NCI-H2081 treated with DMSO at 0.1 percent for 48 hours (cell line): ENCODE results near the gene NRP1.

Experiments used
- DNase-seq: peaks from one replicate; lab custom pipeline; 2025; lab: John Stamatoyannopoulos, UW

The NRP1 gene

DNA sequence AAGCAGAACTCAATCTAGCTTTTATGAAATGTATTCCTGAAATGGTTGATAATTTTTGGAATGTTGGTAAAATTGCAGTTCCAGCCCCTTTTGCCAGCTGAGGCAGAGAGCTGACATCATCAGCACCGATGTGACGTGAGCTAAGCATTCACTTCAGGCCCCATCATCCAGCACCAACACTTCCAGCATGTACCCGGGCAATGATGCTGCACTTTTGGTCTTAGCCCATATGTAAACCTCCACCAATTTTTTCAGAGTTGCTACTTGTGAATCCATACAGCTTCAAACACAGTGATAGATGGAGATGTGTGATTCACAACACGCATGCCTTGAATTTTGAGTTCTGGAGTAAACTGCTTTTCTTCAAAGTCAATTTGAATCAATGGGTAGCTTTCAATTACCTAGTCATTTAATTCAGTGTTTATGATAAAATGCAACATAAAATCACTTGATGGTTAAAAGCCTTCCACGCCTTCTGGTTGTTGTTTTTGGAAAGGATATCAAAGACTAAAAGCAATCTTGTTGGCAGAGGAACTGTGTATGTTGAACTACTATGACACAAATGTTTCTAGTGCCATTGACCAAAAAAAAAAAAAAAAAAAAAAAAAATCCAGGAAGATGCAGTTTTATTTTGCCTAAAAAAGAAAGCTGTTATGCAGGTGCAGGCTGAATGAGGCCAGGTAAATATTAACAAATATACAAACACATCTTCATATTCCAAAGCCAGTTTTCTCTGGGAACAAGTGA, 73.9 kb downstream of the NRP1 start:
- no peak for DNase-seq

DNA sequence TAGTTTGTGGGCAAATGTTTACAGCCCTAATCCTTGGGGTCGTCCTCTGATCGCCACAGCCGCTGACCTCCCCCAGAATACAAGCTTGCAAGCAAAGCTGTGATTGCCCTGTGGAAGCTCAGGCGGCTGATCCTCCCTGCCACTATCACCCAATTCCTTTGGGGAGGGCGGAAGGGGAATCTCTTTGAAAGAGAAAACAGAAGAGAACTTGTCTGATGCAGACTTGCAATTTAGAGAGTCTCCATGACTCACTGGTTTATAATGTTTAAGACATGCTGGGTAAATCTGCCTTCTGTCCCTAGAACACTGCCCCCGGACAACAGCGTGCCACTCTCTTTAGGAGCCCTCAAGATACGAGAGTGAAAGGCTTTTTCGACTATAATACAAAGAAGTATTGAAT, 75.5 kb downstream of the NRP1 start:
- DNase-seq = no peak

DNA sequence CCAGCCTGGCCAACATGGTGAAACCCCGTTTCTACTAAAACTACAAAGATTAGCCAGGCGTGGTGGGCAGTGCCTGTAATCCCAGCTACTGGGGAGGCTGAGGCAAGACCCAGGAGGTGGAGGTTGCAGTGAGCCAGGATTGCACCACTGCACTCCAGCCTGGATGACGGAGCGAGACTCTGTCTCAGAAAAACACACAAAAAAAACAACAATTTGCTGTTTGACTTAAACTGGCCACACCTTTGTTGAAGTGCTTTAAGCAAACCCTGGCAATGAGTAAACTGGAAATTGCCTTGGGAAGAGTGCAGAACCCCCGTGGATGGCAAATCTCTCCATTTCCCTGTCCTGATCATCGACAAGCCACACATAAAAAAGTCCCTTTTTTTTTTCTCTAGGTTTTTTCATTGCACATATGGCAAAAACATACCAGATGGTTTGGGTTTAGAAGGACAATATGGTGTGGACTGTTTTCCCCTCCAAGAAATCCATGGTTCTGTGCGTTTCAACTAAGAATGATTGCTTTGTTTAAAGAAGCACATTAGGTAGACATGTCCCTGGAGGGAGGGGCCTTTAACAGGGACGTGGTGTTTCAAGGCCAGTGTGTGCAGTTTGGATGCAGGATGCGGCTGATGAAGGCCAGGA, 76.9 kb downstream of the NRP1 start:
- no peak for DNase-seq

DNA sequence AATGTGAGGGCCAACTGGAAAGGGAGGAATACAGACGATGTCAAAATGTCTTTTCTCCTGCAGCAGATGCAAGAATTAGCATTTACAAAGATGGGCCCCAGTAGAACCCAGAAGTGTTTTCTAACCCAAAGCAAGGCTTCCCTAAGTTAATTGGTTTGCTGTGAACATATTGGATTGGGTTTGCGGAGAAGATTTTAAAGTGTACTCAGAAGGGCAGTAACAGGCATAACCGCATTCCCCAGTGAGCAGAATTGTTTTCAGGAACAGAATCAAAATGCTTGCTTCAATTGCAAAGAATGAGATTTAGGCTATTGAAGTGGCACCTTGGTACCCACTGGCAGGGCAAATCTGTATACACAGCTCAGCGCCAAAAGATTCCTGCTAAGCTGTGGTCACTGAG, 78.0 kb downstream of the NRP1 start:
- no peak for DNase-seq

DNA sequence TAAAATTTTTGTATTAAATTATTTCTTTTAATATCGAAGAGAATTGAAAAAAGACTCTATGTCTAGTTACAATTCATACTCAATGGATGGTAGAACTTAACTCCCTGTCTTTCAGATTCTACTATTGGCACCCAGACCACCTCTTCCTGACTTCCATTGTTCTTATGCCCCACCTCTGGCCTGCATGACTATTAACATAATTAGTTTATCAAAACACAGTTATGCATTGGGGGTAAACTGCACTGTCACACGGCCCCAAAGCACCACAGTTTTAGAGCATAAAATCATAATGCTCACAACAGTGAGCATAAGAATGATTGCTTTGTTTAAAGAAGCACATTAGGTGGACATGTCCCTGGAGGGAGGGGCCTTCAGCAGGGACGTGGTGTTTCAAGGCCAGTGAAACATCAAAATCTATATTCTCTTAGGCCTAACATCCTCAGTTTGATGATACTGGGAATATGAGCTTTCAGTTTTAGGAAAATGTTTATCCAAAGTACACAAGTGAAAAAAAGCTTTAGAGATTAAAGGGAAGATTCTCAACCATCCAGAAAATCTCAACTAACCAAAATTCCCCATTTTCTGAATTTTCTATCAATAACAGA, 79.8 kb downstream of the NRP1 start:
- DNase-seq = no peak

DNA sequence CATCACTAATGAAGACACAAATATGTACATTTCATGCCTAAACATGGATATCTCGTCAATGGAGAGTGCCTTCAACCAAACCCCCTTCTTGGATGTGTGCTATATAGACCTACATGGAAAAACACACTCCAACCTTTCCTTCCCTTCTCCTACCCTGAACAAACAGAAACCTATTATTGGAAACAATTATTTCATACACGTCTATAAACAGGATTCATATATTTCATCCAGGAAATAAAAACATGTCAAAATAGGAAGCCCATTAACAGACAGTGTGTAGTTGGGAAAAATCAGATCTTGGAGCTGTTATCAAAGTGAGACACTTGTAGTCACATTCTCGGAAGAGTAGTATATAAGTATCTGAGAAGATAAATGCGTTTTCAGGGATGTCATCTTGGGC, 81.1 kb downstream of the NRP1 start:
- no peak for DNase-seq

DNA sequence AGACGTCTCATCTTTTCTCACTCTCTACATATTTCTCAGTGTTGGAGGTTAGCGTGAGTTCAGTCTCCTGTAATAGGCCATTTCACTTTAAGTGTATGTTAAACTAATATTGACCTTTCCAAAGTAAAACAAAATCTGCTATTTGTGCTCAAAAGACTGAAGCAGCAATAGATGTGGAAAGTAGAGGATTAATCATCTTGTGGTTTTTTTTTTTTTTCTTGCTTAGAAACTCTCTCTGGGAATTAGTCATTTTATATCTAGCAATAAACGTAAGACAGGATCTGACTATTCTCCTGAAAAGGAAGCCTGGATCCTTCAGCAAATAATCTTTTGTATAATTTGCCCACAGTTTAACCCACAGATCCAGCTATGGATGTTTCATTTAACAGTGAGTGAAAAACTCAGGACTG, 81.7 kb downstream of the NRP1 start:
- DNase-seq = no peak

DNA sequence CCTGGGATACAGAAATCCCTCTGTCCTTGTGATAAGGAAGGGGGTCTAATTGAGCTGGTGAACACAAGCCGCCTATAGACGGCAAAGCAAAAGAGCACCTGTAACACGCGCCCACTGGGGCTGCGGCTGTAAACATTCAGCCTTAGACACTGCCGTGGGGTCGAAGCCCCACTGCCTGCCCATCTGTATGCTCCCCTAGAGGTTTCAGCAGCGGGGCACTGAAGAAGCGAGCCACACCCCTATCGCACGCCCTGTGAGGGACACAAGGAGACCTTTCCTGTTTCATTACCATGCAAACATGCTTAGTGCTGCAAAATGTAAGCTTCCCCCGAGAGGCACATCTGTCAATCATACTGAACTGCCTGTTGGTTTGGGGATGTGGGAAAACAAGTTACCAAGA, 82.1 kb downstream of the NRP1 start:
- DNase-seq = no peak

DNA sequence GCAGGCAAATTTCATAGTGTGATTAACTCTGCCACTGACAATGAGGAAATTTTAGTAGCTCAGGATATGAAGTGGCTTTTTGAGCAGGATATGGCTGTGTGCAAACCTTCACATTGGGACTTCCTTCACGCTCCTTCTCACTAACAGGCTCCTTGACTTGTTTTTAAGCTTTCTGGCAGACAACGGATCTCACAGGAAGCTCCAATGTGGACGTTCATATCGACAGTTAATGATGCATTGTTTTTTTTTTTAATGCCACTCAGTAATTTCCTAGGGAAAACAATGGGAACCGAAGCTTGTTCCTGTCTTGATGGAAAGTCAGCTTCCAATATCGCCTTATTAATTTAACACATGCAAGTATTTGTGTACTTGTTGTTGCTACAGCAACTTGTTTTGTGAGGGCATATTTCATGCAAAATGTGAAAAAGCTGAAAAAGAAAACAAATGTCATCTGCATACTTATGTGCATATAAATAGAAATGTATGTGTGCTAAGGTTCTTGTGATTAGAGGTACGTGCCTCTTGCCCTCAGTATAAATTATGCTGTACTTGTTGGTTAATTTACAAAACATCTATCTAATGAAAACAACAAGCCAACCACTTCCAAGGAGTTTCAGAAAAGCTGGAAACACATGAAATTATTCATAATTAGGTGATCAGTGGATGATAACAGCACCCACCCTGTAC, 84.7 kb downstream of the NRP1 start:
- no peak for DNase-seq

DNA sequence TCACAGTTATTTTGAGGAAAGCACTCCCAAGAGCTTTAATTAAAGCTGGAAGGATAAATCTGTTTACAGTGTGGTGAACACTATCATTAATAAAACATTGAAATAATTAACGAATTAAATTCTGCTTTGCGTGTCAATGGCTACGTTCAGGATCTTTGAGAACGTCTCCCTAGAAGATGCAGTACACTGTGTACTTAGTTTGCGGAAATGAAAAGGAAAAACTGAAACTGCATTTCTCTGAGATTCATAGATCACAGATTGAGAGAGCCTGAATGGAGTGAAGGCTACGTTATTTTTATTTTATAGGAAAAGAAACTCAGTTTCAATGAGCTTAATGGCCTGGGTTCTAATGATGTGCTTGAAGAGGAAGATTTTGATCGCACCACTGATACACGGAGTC, 85.3 kb downstream of the NRP1 start:
- DNase-seq = no peak

DNA sequence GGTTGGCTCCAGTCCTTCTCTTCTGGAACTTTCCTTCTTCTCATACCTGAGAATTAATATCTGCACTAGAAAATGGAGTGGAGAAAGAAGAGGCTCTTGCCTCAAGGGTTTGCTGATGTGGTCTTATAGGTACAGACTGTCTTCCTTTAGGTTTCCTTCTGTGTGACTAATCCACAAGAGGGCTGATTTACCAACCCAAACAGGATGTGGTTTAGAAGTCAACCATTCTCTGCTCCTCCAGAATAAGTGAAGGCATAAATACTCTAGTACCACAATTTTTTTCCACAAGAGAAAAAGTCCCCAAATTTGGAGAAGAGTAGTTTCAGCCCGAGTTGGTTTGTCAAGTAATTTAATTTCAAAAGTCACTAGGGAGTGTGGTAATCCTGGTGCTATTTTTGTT, 85.8 kb downstream of the NRP1 start:
- DNase-seq = no peak

DNA sequence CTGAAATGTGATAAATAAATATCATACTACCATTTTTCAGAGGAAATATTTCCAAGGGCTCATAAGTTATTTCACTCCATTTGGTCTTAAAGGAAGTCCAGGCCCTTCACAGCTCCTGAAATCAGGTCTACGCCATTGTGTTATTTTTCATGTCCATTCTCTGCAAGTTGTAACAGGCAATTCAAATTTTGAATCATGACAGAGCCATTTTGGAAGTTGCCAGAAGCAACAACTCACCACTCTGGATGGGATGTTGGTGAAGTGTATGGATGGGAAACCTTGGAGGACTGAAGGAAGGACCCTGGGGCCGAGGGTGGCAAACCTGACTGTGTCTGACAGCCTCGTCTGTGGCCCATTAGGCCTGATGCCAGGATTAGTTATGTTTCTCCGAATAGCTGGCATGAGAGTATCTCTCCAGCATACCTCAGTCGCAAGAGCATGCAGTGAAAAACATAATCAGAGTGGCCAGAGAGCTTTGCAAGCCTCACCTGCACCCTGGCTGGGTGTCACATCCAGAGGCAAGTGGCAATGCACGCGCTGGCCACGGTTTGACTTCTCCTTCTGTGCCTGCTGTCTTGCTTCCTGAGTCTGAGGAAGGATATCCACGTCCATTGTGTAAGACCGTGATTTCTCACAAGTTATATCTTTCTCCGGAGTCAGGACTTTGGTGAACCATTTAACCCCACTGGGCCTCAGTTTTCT, 87.1 kb downstream of the NRP1 start:
- no peak for DNase-seq

DNA sequence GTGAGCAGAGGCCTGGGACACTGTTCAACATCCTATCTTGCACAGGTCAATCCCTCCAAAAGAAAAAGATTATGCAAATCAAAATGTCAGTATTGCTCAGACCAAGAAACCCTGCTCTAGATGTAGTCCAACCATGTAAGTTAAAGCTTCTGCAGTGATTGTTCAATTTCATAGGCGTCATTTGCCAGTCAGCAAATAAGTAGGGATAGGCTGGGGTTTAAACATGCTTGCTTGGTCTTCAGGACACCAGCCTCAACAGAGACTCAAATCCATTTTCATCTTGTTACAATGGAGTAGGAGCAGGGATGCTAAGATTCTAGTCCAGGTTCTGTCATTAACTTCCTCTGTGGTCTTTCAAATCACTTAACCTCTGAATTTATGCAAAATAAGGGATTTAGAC, 89.1 kb downstream of the NRP1 start:
- DNase-seq = no peak

DNA sequence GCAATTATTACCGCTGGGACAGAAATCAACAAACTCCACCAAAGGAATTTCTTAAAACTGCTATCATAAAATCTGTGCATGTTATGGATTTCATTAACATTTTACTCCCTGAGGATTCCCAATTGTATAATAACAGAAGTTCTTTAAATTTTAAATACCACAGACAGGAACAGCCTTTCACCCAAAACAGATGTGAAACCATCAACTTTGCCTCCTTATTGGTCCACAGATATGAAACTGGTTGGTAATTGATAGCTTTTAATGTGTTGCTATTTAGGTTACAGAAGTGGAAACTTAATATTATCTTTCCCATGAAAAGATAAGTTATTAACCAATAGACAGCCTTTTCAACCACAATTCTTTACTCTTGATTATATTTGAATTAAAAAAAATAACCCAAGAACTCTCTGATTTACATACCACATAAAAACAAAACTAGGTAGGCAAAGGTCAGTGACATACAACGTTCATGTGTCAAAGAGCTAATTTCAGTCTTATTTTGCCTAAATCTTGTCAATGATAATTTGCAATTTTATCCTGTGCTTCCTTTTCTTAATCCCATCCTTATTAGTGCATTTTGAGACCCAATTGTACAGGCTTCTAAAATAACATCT, 90.0 kb downstream of the NRP1 start:
- no peak for DNase-seq

DNA sequence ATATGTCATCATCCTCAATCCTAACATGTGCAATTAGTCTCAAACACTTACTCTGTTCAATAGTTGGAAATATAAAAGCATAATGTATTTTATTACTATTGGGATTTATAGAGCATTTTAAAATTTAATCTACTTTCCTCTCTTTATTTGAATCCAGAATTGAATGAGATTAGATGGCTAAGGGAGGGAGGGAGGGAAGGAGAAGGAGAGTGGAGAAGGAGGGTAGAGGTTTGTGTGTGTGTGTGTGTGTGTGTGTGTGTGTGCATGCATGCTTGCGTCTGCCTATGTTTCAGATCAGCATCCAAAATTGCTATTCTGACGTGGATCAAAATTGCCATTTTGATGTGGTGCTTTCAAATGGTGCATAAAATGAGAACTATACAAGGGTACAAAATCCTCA, 90.8 kb downstream of the NRP1 start:
- DNase-seq = no peak

DNA sequence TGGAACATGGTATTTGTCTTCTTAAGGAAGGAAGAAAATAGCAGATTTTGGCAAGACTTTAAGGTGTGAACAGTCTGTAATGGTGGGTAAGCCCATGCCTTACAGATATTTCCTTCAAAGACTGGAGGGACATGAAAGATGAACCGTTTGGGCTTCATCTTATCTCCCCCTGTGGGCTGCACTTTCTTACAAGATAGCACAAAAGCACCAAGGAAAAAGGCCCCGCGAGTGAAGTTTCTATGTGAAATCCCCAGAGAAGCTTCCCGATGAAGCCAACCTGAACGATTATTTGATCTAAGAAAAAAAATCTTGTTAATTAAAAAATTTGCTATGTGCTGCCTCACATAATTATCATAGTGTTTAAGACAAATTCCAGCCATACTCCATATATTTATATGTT, 91.5 kb downstream of the NRP1 start:
- no peak for DNase-seq

DNA sequence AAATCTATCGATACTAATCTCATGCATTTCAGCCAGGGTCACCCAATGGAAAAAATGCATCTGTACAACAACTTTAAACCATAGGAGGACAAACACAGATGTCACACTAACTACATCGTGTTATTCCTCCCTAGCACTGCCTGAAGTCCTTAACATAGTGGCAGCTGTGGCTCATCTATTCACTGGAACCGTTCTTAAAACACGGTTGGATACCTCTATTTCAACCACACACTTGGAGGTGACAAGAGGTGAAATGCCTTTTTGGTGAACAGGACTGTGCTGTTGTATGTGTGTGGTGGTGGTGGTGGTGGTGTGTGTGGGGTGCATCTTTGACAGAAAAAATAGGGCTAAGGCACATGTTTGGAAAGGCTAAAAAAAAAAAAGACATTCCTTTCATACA, 93.1 kb downstream of the NRP1 start:
- no peak for DNase-seq

DNA sequence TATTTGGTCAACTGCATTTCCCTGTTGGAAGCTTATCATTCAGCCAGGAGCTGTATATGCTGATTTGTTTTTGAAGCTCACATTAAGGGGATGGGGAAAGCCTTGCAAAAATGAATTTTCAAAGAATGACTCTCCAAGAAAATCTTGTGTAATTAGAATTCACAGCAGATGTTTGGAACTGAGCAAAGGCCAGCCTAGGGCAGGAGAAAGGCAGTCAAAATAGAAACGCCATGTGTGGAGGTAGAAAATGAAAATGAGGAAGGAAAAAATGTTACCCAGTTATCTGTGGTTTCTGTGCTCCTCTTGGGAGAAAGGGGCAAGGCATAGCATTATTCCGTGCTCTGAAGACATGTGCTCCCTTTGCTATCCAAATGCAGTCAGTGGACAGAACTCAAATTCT, 93.5 kb downstream of the NRP1 start:
- DNase-seq = no peak

DNA sequence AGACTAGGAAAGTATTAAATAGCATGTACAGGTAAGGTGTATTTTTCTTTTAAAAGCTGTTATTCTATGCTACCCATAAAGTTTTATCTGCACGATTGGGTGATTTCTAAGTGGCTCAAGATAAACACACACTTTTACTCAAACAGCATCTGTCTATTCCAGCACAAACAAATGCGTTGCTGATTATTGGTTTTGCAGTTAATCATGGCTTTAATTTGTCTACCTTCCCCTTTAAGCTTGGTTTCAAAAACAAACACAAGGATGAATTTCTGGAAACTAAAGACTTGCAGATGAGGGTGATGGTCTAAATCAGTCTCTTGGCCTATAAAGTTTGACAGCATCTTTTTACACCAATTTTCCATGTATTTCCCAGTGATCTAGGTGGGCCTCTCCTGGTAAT, 94.2 kb downstream of the NRP1 start:
- DNase-seq = no peak

DNA sequence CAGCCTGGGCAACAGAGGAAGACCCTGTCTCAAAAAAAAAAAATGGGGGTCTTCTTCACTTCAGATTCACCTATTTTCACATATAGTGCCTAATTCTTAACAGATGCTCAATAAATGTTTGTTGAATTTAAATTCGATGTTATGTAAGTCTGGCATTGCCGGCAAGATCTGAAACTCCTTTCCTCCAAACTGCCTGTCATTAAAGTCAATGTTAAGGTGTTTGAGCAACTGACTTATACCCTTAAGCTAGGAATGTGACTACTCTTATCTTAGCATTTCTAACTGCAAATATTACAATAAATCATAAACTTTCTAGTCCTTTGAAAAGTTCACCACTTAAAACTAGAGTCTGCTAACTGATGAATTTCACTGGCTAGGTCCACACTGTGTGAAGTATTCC, 95.2 kb downstream of the NRP1 start:
- DNase-seq = no peak

DNA sequence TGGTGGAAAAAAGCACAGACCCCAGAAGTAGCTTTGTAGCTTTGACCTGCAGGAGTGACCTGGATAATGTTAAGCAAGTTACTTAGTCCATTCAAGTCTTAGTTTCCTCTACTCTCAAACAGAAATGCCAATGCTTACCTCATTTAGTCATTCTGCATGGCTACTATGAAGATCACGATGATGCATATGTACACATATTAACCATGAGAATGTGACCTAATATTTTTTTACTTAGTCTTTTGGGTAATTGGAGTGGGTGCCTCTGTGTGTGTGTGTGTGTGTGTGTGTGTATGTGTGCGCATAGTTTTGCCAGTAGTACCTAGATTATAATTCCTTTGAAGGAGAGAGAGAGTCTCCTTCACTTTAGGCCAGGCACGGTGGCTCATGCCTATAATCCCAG, 95.8 kb downstream of the NRP1 start:
- no peak for DNase-seq
